ENCODE measurements around the gene GPATCH3. TPM values are rescaled to one million over a fixed set of nuclear protein-coding genes. Genes with fewer than 3 reads are reported as not detected.

Gene GPATCH3
- total RNA-seq, 4 donors from 2014 or later = 9.7 to 23.5 (median 13.0) TPM

DNA sequence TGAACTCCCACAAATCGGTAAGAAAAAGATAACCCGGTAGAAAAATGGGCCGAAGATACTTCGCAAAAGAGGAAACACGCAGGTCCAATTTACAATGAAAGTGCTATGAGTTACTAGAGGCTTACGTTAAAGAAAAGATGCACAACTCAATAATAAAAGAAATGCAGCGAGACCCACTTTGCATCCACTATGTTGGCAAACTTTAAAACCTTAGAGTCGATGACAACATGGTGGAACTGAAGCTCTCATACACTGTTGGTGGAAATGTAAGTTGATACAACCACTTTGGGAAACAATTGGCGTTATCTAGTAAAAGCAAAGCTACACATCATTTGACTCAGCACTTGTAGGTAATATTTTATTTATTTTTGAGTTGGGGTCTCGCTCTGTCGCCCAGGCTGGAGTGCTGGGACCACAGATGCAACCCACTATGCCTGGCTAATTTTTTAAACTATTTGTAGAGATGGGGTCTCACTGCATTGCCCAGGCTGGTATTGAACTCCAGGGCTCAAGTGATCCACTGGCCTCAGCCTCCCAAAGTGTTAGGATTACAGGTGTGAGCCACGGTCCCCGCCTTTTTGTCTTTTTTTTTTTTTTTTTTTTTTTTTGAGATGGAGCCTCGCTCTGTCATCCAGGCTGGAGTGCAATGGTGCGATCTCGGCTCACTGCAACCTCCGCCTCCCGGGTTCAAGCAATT is 696 bp upstream of the GPATCH3 start:
- TF ChIP-seq POLR2A (IDR thresholded peaks at IDR 0.05) = no peak
- TF ChIP-seq, protein P1, sequence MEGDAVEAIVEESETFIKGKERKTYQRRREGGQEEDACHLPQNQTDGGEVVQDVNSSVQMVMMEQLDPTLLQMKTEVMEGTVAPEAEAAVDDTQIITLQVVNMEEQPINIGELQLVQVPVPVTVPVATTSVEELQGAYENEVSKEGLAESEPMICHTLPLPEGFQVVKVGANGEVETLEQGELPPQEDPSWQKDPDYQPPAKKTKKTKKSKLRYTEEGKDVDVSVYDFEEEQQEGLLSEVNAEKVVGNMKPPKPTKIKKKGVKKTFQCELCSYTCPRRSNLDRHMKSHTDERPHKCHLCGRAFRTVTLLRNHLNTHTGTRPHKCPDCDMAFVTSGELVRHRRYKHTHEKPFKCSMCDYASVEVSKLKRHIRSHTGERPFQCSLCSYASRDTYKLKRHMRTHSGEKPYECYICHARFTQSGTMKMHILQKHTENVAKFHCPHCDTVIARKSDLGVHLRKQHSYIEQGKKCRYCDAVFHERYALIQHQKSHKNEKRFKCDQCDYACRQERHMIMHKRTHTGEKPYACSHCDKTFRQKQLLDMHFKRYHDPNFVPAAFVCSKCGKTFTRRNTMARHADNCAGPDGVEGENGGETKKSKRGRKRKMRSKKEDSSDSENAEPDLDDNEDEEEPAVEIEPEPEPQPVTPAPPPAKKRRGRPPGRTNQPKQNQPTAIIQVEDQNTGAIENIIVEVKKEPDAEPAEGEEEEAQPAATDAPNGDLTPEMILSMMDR (IDR thresholded peaks at IDR 0.05) = no peak
- intact Hi-C loops (cut with DNase I; ENCODE audit: low total_unique reads) = no loop called here
- 67 to 71% methylated on average over 18 of the region's 18 CpGs for WGBS, 2 donors
- no peak overlapping the region for H3K4me3 ChIP-seq (ENCODE audit: low read depth, poor library complexity, severe bottlenecking)
- DNase-seq (ENCODE audit: low spot score in 2 of 2) = no peak

- intact Hi-C loops (cut with DNase I; ENCODE audit: low total_unique reads) = no loop called here
- TF ChIP-seq, protein P1 (IDR thresholded peaks at IDR 0.05) = no peak
- no peak for TF ChIP-seq POLR2A (IDR thresholded peaks at IDR 0.05)
- no peak overlapping the region for H3K4me3 ChIP-seq (ENCODE audit: low read depth, poor library complexity, severe bottlenecking)
- WGBS, 2 donors = 91 to 96% methylated on average over 9 of the region's 9 CpGs
- DNase-seq (ENCODE audit: low spot score in 2 of 2) = no peak
These were observed 2.9 kb downstream of the GPATCH3 start for GRCh38 chr1:26897351-26897750.

- no peak for DNase-seq (ENCODE audit: low spot score in 2 of 2)
- H3K4me3 ChIP-seq (ENCODE audit: low read depth, poor library complexity, severe bottlenecking) = no peak overlapping the region
- TF ChIP-seq POLR2A (IDR thresholded peaks at IDR 0.05) = no peak
- TF ChIP-seq, protein P1 (IDR thresholded peaks at IDR 0.05) = no peak
- intact Hi-C loops (cut with DNase I; ENCODE audit: low total_unique reads) = no loop called here
- WGBS, 2 donors = 88 to 89% methylated on average over 13 of the region's 13 CpGs
These were observed 6.0 kb downstream of the GPATCH3 start for GRCh38 chr1:26894263-26894662.

DNA sequence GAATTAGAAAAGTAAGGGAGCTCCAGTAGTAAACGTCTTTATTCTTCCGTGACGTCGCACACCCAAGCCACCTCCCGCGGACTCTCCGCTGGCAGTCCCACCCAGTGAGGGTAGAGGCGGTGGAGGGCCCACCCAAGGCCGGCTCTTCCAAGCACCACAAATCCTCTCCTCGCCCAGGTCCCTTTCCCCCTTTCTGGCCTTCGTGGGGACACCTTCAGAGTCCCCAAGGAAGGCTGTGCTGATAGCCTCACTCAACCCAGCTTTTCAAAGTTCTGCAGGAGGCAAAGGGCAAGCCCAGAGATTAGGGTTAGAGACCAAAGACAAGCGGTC is 9.8 kb downstream of the GPATCH3 start:
- peak overlapping the region; percentile 72 for H3K4me3 ChIP-seq (ENCODE audit: low read depth, poor library complexity, severe bottlenecking)
- intact Hi-C loops (cut with DNase I; ENCODE audit: low total_unique reads) = no loop called here
- 2 to 3% methylated on average over 12 of the region's 12 CpGs for WGBS, 2 donors
- TF ChIP-seq POLR2A (IDR thresholded peaks at IDR 0.05) = no peak
- TF ChIP-seq, protein P1 (IDR thresholded peaks at IDR 0.05) = no peak
- no peak for DNase-seq (ENCODE audit: low spot score in 2 of 2)

DNA sequence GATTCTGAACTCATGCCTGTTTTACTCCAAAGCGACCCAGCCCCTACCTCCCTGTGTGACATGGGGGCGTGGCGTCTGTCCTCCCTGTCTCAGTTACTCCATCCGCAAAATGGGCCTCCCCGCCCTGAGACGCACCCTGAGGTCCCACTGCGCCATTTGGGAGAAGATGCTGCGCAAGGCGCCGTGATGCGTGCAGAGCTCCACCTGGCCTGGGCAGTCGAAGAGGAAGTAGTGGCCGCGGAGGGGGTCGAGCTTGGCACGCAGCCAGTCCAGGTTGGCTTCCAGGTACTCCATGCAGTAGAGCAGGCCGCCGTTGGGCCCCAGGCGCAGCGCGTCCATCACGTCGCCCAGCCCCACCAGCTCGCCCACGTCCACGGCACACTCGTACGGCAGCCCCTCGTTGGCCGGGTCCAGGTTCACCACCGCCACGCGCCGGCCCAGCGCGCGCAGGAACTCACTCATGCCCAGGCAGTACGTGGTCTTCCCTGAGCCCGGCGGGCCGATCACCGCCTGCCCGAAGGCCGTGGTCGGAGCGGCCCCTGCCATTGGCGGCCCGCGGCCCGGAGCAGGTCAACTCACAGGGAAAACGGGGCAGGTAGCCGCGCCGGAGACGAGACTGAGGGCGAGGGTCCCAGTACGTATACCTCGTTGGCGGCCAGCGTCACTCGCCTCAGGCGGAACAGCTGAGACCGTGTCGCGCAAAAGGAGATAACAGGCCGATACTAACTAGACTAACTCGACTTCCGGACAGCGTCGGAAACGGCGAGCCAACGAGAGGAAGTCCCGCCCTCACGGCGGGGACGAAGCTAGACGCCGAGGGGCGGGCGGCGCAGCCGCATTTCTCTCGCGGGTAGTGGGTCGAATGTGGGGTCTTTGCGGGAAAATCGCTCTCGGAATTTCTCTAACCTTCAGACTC is 10.5 kb downstream of the GPATCH3 start, which contains the start of gene GPN2:
TSS of gene GPN2 (minus strand) at position 733 of the 916 bp plus-strand sequence. CDS start at position 546, 187 bp downstream.
- intact Hi-C loops (cut with DNase I; ENCODE audit: low total_unique reads) = loop anchor here (5.0 kb wide), 1 partner anchor 93 kb away; no protein-coding TSS in a partner anchor
- TF ChIP-seq, protein P1 (IDR thresholded peaks at IDR 0.05) = no peak
- TF ChIP-seq POLR2A (IDR thresholded peaks at IDR 0.05) = no peak
- WGBS, 2 donors = 1% methylated on average over 37 to 66 of the region's 89 CpGs
- peak; percentile 73 to 94 for DNase-seq (ENCODE audit: low spot score in 2 of 2)
- H3K4me3 ChIP-seq (ENCODE audit: low read depth, poor library complexity, severe bottlenecking) = peak within 1 kb of the TSS; percentile 72

Measured in lower leg skin (tissue), 4 donors.